Activated B cell treated with CpG ODN at 0.5 μM for 24 hours (primary cell): ENCODE data around the gene SRGAP1. TPM values are rescaled to one million over a fixed set of nuclear protein-coding genes. Genes with fewer than 3 reads are reported as not detected.

ENCODE experiments used
- ATAC-seq: fragments of 200-7000 bp; cut with Tn5 transposase; one replicate; pipeline ENCODE4 v1.10.0; 2021; ENCODE audit warnings: low read depth, mild to moderate bottlenecking, moderate library complexity
- CTCF ChIA-PET: fragments of 350-600 bp; sonication (Branson Sonifier 250); formaldehyde crosslinking; loops from one replicate; lab custom pipeline; 2021; ENCODE audit warnings: antibody characterized with exemption; lab: Charles Lee
- POLR2A ChIA-PET: fragments of 350-600 bp; sonication (Branson Sonifier 250); formaldehyde crosslinking; loops from one replicate; lab custom pipeline; 2021; ENCODE audit warnings: antibody characterized with exemption; lab: Charles Lee
- DNase-seq: peaks from one replicate; pipeline ENCODE4 v3.0.0; 2022
- H3K27ac Mint-ChIP-seq: one replicate; pipeline ENCODE4 v1.8.0; 2020; ENCODE audit warnings: mixed read lengths
- H3K27me3 Mint-ChIP-seq: one replicate; pipeline ENCODE4 v1.8.0; 2021; ENCODE audit warnings: mixed read lengths
- H3K36me3 Mint-ChIP-seq: one replicate; pipeline ENCODE4 v1.8.0; 2021; ENCODE audit warnings: low read depth, mixed read lengths
- H3K4me1 Mint-ChIP-seq: one replicate; pipeline ENCODE4 v1.8.0; 2021; ENCODE audit warnings: mixed read lengths
- H3K4me3 Mint-ChIP-seq: one replicate; pipeline ENCODE4 v1.8.0; 2020; ENCODE audit warnings: mild to moderate bottlenecking, mixed read lengths
- H3K9me3 Mint-ChIP-seq: one replicate; pipeline ENCODE4 v1.8.0; 2020; ENCODE audit warnings: mixed read lengths
- intact Hi-C: fragments of 100-400 bp; cut with micrococcal nuclease; formaldehyde crosslinking; loops from one replicate; pipeline ENCODE4 v1.15.1; 2024
- total RNA-seq: library from RNA; stranded (reverse); gene quantifications from 2 replicates; pipeline ENCODE4 v1.2.3, GENCODE V29; 2022
- TF ChIP-seq, protein P1 (sequence below): fragments of 200-600 bp; IDR thresholded peaks from one replicate; pipeline ENCODE4 v1.8.0; 2022; ENCODE audit warnings: antibody characterized with exemption, mild to moderate bottlenecking

SRGAP1 gene
- total RNA-seq, 1 donor from 2014 or later = 1.1 TPM

DNA sequence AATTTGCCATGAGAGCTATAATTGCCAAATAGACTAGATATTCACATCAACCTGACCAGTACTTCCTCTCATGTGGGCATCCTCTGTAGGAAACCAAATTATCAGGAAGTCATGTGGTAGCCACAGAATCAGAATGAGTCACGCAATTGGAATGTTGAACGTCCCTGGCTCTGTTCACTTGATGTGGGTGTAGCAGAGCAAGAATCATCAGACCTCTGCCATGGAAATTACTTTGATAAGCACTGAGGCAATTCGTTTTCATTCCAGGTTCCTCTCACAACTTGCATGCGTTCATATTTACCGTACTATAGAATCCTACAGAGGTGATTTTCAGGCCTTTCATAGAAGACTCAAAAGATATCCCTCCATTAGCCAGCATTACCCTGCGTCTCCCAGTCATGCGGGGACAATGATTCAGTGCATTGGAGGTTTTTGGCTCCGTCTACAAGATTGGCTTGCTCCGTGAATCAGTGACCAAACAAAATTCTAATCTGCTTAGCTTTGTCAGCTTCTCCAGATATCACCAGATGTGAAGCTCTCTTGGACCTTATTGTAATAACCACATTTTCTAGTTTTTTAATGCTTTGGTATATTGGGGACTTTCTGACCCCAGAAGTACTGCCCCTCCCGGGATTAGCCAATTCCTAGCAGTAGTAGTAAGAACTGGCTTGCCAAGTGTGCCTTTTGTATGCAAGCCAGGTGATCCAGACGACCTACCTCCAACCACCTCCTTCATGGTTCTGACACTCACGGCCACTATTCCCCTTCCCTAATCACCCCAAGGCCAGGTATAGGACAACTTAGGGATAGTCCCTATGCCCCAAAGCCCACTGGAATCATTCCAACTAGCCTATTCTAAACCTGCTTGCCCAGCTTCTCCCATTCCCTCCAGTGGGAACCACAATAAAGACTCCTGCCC, 244.2 kb downstream of the SRGAP1 start:
- intact Hi-C loops = no loop called here
- no peak for DNase-seq
- ChIA-PET POLR2A (no interaction called here), CTCF (no interaction called here)
- H3K9me3 Mint-ChIP-seq = no peaks in the 10 kb centered on the region
- peaks cover 4% of the 10 kb centered on the region for H3K27me3 Mint-ChIP-seq
- no peaks in the 10 kb centered on the region for H3K4me1 Mint-ChIP-seq
- H3K4me3 Mint-ChIP-seq = no peak overlapping the region
- H3K36me3 Mint-ChIP-seq = no peaks in the 10 kb centered on the region
- no peak for ATAC-seq
- TF ChIP-seq, protein P1, sequence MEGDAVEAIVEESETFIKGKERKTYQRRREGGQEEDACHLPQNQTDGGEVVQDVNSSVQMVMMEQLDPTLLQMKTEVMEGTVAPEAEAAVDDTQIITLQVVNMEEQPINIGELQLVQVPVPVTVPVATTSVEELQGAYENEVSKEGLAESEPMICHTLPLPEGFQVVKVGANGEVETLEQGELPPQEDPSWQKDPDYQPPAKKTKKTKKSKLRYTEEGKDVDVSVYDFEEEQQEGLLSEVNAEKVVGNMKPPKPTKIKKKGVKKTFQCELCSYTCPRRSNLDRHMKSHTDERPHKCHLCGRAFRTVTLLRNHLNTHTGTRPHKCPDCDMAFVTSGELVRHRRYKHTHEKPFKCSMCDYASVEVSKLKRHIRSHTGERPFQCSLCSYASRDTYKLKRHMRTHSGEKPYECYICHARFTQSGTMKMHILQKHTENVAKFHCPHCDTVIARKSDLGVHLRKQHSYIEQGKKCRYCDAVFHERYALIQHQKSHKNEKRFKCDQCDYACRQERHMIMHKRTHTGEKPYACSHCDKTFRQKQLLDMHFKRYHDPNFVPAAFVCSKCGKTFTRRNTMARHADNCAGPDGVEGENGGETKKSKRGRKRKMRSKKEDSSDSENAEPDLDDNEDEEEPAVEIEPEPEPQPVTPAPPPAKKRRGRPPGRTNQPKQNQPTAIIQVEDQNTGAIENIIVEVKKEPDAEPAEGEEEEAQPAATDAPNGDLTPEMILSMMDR = no peak
- H3K27ac Mint-ChIP-seq = no peak overlapping the region

DNA sequence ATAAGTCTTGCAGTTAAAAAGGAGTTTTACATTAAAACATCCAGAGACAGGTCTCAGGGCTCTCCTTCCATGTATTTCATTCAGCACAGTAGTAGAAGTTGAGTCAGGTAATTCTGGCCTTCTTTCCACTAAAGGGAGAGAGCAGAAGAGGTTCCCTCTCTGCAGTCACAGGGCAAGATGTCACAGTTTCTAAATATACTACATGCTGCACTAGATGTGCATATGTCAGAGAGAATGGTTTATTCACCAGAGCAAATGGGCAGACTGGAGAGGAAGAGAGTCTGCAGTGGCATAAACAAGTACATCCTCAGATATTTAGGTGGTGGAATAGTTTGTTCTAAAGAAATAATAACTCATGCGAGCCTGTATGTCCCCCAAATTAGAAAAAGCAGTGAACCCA, 245.5 kb downstream of the SRGAP1 start:
- Mint-ChIP-seq H3K27me3 (peaks cover 4% of the 10 kb centered on the region), H3K36me3 (no peaks in the 10 kb centered on the region), H3K4me1 (no peaks in the 10 kb centered on the region), H3K27ac (no peak overlapping the region), H3K4me3 (no peak overlapping the region), H3K9me3 (no peaks in the 10 kb centered on the region)
- intact Hi-C loops = no loop called here
- TF ChIP-seq, protein P1 = no peak
- ChIA-PET POLR2A (no interaction called here), CTCF (no interaction called here)
- ATAC-seq (no peak), DNase-seq (no peak)

DNA sequence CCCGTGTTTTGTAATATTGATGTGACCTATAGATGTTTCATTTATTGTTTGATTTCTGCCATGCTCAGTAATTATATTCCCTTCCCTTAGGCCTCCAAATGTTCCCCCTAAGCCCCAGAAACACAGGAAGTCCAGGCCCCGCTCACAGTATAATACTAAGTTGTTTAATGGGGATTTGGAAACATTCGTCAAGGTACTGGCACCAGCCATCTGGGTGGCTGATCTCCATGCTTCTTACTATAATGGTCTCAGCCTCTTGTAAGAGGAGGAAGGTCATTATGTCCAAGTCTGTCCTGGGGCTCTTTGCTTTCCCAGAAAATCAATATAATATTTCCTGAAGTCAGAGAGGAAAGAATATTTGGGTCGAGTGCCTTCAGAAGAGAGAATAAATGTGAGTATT, 246.7 kb downstream of the SRGAP1 start:
- CTCF ChIA-PET = no interaction called here
- Mint-ChIP-seq H3K4me3 (no peak overlapping the region), H3K36me3 (no peaks in the 10 kb centered on the region), H3K4me1 (no peaks in the 10 kb centered on the region), H3K27me3 (peaks cover 4% of the 10 kb centered on the region), H3K27ac (no peak overlapping the region), H3K9me3 (no peaks in the 10 kb centered on the region)
- TF ChIP-seq, protein P1 = no peak
- POLR2A ChIA-PET = no interaction called here
- DNase-seq (no peak), ATAC-seq (no peak)
- intact Hi-C loops = no loop called here

DNA sequence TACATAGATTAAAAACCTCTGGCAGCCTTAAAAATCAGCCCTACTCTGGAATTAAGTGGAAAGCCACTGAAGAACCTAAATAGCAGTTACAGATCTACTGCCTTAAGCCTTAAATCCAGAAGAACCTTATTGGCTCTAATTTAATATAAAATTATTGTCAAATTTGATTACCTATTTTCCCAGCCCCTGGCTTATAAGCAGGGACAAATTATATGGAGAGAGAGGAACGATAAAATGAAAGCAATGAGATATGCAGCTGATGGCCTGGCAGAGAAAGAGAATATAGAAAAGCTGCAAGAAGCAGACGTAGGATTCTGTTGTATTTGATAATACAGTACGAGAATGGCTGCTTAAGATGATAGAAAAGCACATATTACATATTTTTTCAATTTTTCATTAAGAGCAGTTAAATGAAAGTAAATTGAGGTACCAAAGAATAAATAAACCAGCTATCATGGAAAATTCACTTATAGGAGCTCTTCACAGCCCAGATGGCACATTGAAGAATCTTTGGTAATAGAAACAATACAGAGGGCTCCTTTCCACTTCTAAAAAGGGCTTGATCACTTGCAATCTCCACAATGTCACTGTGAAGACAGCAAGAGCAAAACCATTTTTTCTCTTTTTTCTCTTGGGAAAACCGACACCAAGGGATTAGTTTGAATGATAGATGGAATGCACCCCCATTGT, 248.2 kb downstream of the SRGAP1 start:
- ChIA-PET POLR2A (no interaction called here), CTCF (no interaction called here)
- Mint-ChIP-seq H3K36me3 (no peaks in the 10 kb centered on the region), H3K4me1 (no peaks in the 10 kb centered on the region), H3K27me3 (peaks cover 2% of the 10 kb centered on the region), H3K4me3 (no peak overlapping the region), H3K9me3 (no peaks in the 10 kb centered on the region), H3K27ac (no peak overlapping the region)
- intact Hi-C loops = no loop called here
- TF ChIP-seq, protein P1 = no peak
- no peak for ATAC-seq
- DNase-seq = no peak

DNA sequence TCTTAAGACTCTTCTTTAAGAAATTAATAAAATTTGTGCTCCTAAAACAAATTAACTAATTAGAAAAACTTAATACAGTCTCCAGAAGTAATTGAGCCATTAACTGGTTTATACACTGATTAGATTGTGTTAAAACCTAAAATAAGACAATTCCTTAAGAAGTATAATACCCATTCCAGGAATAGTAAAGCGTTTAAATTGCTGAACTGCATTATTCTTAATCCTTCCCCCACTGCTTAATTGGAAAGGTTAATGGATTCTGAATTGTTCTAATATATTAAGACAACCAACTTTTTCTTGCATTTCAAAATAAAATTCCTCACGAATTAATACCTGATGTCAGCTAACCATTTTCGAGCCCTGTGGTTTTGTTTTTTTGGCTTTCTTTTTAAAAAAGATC, 249.2 kb downstream of the SRGAP1 start:
- Mint-ChIP-seq H3K4me1 (no peaks in the 10 kb centered on the region), H3K36me3 (no peaks in the 10 kb centered on the region), H3K4me3 (no peak overlapping the region), H3K27ac (no peak overlapping the region), H3K9me3 (no peaks in the 10 kb centered on the region), H3K27me3 (peaks cover 2% of the 10 kb centered on the region)
- no peak for DNase-seq
- ATAC-seq = no peak
- POLR2A ChIA-PET = no interaction called here
- CTCF ChIA-PET = no interaction called here
- TF ChIP-seq, protein P1 = no peak
- intact Hi-C loops = no loop called here
